Kidney capillary endothelial cell (primary cell): ENCODE data around the gene CETP.
"Not testable (repeated sequence)": the region's sequence is repeated elsewhere in the genome, so short reads cannot be mapped to it uniquely, and the experiment has no call there.

Source experiments
- DNase-seq: peaks from one replicate; pipeline ENCODE4 v3.0.0-alpha.2; 2018; ENCODE audit warnings: low spot score

The CETP gene

GRCh38 chr16:56933828-56934598, 27.7 kb upstream of the CETP start:
- DNase-seq: no peak

- not testable (repeated sequence) for DNase-seq
These were observed 27.1 kb upstream of the CETP start for GRCh38 chr16:56934599-56935145.

GRCh38 chr16:56935201-56935600, 26.5 kb upstream of the CETP start:
- no peak for DNase-seq

GRCh38 chr16:56936491-56936890, 25.3 kb upstream of the CETP start:
- DNase-seq: no peak

- no peak for DNase-seq
These were observed 24.8 kb upstream of the CETP start for GRCh38 chr16:56936950-56937349.

DNA sequence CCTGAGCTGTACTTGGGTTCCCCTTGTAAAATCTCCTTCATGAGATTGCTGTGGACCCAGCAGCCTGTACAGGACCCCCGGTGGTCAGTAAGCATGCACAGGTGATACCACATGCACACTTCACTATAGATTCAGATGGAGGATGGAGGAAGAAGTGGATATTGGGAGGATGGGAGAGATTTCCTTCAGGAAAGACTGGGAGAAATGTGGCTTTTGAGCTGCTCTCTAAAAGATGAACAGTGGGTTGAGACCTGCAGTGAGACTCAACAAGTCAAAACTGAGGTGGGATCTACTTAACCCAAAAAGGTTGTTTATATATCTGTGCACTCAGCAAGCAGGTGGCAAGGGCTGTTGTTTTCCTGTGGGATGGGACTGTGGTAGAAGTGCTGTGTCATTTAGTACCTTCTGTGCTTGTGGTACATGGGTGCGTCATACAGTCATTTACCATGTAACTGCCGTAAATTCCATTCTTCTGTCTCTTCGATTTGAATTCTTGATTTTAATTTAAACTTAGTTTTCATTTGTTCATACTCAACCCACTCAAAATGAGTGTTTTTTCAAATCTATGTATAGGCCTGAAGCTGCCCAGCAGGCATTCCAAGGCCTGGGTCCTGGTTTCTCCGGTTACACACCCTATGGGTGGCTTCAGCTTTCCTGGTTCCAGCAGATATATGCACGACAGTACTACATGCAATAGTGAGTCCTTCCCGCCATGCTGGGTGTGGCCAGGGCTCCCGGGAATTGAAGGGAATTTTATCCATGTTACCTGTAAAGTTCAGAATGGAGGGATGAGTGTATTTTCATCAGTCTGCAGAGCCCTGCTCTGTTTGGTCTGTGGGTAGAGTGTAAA, 22.9 kb upstream of the CETP start:
- no peak for DNase-seq

GRCh38 chr16:56939801-56940200, 21.9 kb upstream of the CETP start:
- DNase-seq: no peak

DNA sequence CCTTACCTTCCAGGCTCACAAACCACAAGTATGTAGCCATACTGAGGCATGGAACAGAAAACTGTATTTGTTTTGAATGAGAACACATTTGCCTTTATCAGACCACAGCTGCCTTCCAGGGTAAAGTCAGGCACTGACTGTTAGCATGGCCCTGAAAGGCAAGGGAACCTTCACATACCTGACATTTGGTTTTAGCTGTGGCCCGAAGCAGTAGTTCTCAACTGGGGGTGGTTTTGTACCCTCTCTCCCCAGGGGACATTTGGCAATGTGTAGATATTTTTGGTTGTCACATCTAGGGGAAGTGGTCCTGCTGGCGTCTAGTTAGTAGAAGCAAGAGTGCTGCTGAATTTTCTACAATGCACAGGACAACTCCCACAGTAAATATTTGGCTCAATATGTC, 20.7 kb upstream of the CETP start:
- no peak for DNase-seq

- no peak for DNase-seq
These were observed 19.9 kb upstream of the CETP start for GRCh38 chr16:56941856-56942331.

DNA sequence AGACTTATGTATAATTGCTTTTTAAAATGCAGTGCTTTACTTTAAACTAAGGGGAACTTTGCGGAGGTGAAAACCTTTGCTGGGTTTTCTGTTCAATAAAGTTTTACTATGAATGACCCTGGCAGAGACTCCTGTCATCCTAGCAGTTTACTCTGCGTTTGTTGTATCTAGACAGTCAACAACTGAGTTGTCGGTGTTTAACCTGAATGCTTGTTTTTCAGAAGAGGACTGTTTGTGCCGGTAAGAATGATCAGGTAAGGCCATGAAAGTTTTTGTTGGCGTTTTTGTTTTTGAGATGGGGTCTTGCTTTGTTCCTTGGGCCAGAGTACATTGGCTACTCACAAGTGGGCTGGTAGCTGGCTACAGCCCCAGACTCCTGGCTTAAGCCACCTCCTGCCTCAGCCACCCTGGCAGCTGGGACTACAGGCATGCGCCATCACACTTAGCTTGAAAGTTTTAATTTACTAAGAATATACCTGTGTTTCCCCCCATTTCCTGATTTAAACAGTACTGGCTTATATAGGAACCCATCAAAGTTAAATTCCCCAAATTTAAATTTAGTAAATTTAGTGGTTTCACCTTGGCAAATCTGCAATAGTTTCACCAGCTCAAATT, 17.9 kb upstream of the CETP start:
- DNase-seq: no peak

- no peak for DNase-seq
These were observed 16.6 kb upstream of the CETP start for GRCh38 chr16:56944954-56945839.

DNA sequence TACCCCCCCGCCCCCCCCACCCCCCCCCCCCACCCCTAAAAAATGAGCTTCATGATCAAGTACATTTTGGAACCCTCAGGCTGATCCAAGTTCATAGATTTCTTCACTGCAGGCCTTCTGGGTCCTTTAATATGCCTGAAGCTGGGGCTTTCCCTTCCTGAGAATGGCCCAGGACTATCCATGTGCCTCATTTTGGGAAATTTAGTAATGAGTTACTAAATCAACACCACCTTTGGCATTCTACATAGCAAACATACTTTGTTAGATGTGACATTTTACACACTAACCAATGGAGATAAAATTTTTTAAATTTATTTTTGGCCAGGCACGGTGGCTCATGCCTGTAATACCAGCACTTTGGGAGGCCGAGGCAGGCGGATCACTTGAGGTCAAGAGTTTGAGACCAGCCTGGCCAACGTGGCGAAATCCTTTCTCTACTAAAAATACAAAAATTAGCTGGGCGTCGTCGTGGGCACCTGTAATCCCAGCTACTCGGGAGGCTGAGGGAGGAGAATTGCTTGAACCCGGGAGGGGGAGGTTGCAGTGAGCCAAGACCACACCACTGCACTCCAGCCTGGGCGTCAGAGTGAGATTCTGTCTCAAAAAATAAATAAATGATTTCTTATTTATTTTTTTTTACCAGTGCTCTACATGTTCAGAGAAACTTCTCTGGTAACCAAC, 15.8 kb upstream of the CETP start:
- DNase-seq: no peak

DNA sequence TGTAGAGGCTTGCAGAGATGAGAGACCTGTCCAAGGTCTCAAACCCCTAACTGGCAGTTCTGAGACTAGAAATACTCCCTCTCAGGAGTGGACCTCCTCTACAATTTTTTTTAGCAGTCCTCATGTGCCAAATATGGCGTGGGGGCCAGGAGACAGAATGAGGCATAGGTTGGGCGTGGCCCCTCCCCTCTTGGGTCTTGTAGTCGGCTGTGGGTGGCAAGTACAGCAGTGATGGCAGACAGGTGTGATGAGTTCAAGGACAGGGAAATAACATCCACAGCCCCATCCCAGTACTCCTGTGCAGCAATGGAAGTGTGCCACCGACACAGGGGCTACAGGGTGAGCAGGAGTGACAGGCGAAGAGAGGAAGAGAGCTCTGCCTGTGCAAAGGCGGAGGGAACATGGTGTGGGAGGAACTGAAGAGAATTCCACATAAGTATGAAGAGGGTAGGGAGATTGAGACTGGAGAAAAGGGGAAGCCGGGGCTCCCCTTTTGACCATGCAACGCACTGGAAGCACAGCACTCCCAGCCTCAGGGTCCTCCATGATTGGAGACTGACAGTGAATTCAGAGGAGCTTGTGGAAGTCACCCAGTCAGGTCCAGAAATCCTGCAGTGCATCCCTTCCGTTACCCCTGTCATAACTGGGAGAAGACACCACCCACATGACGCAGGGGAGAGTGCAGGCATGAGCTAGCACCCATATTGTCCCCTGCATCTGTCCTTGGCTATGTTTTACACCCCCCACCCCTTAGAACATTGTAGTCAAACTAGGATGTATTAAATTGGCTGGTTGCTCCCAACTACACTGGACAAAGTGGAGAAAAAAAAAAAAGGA, 14.8 kb upstream of the CETP start:
- no peak for DNase-seq

DNA sequence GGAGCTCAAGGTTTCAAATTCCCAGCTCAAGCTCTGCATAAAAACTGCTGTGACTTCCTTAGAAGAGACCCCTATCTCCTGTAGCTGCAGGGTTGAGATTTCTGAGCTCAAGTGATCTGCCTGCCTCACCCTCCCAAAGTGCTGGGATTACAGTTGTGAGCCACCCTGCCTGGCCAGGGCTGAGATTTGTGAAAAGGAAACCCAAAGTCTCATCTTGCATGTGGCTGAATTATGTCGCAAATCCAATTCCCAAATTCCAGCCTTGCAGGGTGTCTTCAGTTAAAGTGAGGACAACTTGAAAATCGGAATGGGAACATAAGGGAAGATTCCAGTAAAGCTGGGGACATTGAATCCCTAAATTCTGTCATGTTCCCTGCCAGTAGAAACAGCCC, 14.2 kb upstream of the CETP start:
- no peak for DNase-seq

GRCh38 chr16:56948234-56948633, 13.5 kb upstream of the CETP start:
- DNase-seq: no peak

DNA sequence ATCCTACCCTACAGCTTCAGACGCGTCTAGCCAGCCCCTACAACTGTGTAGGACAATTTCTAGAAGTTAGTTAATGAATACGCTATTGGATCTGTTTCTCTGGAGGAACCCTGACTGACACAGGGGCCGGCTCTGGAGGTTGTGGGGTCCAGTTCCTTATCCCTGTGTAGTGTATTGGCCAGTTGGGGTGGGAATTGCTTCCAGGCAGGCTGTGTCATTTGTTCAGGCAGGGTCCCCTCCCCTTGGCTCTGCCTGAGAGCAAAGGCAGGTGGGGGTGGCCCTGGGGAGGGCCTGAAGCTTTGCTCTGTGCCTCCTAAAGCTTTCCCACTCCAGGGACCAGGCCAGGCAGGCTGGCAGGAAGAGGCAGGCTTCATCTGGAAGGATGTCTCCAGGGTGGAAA, 11.7 kb upstream of the CETP start:
- no peak for DNase-seq

GRCh38 chr16:56950455-56950854, 11.3 kb upstream of the CETP start:
- DNase-seq: no peak

GRCh38 chr16:56950881-56951771, 10.6 kb upstream of the CETP start:
- peak; percentile 48 for DNase-seq

DNA sequence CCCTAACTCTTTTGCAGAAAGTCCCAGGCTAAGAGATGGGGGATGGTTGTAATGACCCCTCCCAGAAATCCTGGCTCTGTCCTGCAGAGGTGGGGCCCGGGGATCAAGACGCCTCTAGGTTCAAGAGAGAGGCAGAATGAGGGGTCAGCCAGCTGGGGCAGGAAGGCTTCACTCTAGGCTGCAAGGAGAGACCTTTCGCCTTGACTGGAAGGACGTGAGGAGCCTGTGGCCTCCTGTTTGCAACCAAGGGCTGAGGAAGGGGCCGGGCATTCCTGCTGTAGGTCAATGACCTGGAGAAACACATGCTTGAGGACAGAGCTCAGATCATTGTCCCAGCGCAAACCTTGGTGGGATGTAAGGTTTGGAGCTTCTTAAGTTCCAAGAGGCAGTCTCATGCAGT, 8.7 kb upstream of the CETP start:
- DNase-seq: no peak
